GM12892 (cell line): ENCODE data around the gene TLE3.

Experiments
- POLR2A ChIP-seq: IDR thresholded peaks from 2 replicates; pipeline ENCODE4 v1.6.1; 2011; ENCODE audit warnings: low read depth, low read length, control low read depth
- POLR2AphosphoS5 ChIP-seq: IDR thresholded peaks from 2 replicates; pipeline ENCODE4 v1.6.1; 2011; ENCODE audit warnings: low read depth, low read length, control low read depth

DNA sequence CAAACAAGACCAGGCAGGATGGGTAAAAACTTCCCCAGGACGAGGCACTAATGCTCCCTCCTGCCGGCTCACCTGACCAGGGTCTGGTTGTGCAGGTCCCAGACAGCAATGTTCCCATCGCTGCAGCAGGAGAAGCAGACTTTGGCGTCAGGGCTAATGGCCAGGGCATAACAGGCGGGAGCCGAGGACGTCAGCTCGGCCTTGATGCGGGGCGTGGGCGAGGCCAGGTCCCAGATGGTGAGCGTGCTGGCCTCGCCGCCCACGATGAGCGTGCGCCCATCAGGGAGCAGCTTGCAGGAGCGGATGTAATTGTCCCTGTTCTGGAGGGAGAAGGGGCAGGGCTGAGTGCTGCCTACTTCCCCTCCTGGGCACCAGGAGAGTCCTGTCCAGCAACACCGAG lies 43.4 kb downstream of the TLE3 start:
- TF ChIP-seq POLR2A (no peak), POLR2AphosphoS5 (no peak)
